HEK293T (cell line): ENCODE data around the gene OPCML.

ENCODE experiments used
- LEF1 ChIP-seq: fragments of 450-650 bp; IDR thresholded peaks from 2 replicates; pipeline ENCODE4 v1.6.1; 2017; ENCODE audit warnings: mild to moderate bottlenecking, borderline replicate concordance
- SP1 ChIP-seq: fragments of 450-650 bp; IDR thresholded peaks from 2 replicates; pipeline ENCODE4 v1.6.1; 2017
- TARDBP ChIP-seq: fragments of 450-650 bp; IDR thresholded peaks from 2 replicates; pipeline ENCODE4 v1.6.1; 2016

DNA sequence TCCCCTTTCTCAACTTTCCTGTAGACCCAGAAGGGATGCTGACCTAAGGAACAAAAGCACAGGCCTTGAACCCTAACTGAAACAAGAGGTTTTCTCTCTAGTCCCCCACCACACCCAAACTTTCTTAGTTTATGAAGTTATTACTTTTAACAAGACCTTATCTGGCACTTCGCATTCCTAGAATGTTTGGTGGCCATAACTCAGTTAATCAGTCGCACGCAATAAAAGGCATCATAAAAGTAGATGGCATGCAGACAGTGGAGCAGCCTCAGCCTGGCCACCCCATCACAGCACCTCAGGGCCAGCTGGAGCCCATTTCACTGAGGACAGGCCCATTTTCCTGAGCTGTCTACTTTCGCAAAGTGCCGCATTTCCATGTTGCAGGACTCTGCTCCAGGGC, 301.9 kb downstream of the OPCML start:
- no peak for TF ChIP-seq LEF1
- TF ChIP-seq TARDBP: no peak
- TF ChIP-seq SP1: no peak
